GM23338 (cell line): ENCODE measurements around the gene STN1. TPM values are rescaled to one million over a fixed set of nuclear protein-coding genes. Genes with fewer than 3 reads are reported as not detected.

Source experiments
- ATAC-seq: fragments of 200-7000 bp; cut with Tn5 transposase; 3 replicates; pipeline ENCODE4 v1.9.1; 2020
- DNase-seq: peaks from one replicate; pipeline ENCODE4 v3.0.0-alpha.2; 2015; ENCODE audit warnings: low spot score
- H2AFZ ChIP-seq: fragments of 200-600 bp; sonication (generic); 2 replicates; pipeline ENCODE4 v1.8.0; 2016; ENCODE audit warnings: antibody characterized with exemption, mild to moderate bottlenecking, moderate library complexity
- H3F3A ChIP-seq: fragments of 200-600 bp; sonication (generic); replicated peaks from 2 replicates; pipeline ENCODE4 v1.8.0; 2017; ENCODE audit warnings: antibody characterized with exemption, mixed run types, low read depth
- H3K27ac ChIP-seq: fragments of 200-600 bp; sonication (generic); 2 replicates; pipeline ENCODE4 v1.6.1; 2016; ENCODE audit warnings: low read depth
- H3K27me3 ChIP-seq: fragments of 200-600 bp; sonication (generic); 2 replicates; pipeline ENCODE4 v1.8.0; 2016; ENCODE audit warnings: mild to moderate bottlenecking, mixed run types, moderate library complexity; ENCODE audit not compliant: insufficient read depth
- H3K36me3 ChIP-seq: fragments of 200-600 bp; sonication (generic); 2 replicates; pipeline ENCODE4 v1.8.0; 2016; ENCODE audit warnings: mild to moderate bottlenecking; ENCODE audit not compliant: insufficient read depth
- H3K4me1 ChIP-seq: fragments of 200-600 bp; sonication (generic); 2 replicates; pipeline ENCODE4 v1.8.0; 2016; ENCODE audit warnings: mild to moderate bottlenecking, moderate library complexity; ENCODE audit not compliant: insufficient read depth
- H3K4me2 ChIP-seq: fragments of 200-600 bp; sonication (generic); 2 replicates; pipeline ENCODE4 v1.7.1; 2017; ENCODE audit warnings: mixed run types
- H3K4me3 ChIP-seq: fragments of 200-600 bp; sonication (generic); 2 replicates; pipeline ENCODE4 v1.6.1; 2016; ENCODE audit warnings: mixed run types
- H3K79me2 ChIP-seq: fragments of 200-600 bp; sonication (generic); replicated peaks from 2 replicates; pipeline ENCODE4 v1.8.0; 2017; ENCODE audit warnings: mild to moderate bottlenecking; ENCODE audit not compliant: insufficient read depth
- H3K9me2 ChIP-seq: fragments of 200-600 bp; sonication (generic); 2 replicates; pipeline ENCODE4 v1.8.0; 2017; ENCODE audit not compliant: insufficient read depth
- H4K20me1 ChIP-seq: fragments of 200-600 bp; sonication (generic); replicated peaks from 2 replicates; pipeline ENCODE4 v1.8.0; 2017; ENCODE audit warnings: mild to moderate bottlenecking; ENCODE audit not compliant: insufficient read depth
- H3K27ac Mint-ChIP-seq: 2 replicates; pipeline ENCODE4 v1.8.0; 2020; ENCODE audit warnings: inconsistent platforms, mild to moderate bottlenecking, moderate library complexity, mixed read lengths
- H3K27me3 Mint-ChIP-seq: 3 replicates; pipeline ENCODE4 v1.8.0; 2022; ENCODE audit warnings: low read depth, mild to moderate bottlenecking, moderate library complexity, mixed read lengths, inconsistent platforms; ENCODE audit not compliant: insufficient read depth, poor library complexity
- H3K36me3 Mint-ChIP-seq: 3 replicates; pipeline ENCODE4 v1.8.0; 2021; ENCODE audit warnings: low read depth, mild to moderate bottlenecking, inconsistent platforms, moderate library complexity, mixed read lengths
- H3K4me1 Mint-ChIP-seq: 3 replicates; pipeline ENCODE4 v1.8.0; 2020; ENCODE audit warnings: mild to moderate bottlenecking, inconsistent platforms, mixed read lengths
- H3K4me3 Mint-ChIP-seq: 3 replicates; pipeline ENCODE4 v1.8.0; 2021; ENCODE audit warnings: moderate library complexity, mild to moderate bottlenecking, inconsistent platforms, mixed read lengths
- H3K9me3 Mint-ChIP-seq: 3 replicates; pipeline ENCODE4 v1.8.0; 2020; ENCODE audit warnings: moderate library complexity, mild to moderate bottlenecking, inconsistent platforms, mixed read lengths
- CREB1 ChIP-seq: fragments of 250-450 bp; sonication (Bioruptor Pico); IDR thresholded peaks from 2 replicates; pipeline ENCODE4 v1.5.0; 2020; ENCODE audit warnings: low read depth, mild to moderate bottlenecking, moderate library complexity
- CTCF ChIP-seq, 2 experiments: fragments of 200-600 bp in 1 of 2; sonication (generic) in 1 of 2; conservative IDR thresholded peaks; 2 replicates each; pipeline versions ENCODE4 v1.5.1 to v1.6.1; 2016 to 2017; ENCODE audit warnings: antibody characterized with exemption in 2 of 2, low read depth in 2 of 2, mild to moderate bottlenecking in 2 of 2, moderate library complexity in 1 of 2
- ETS1 ChIP-seq: IDR thresholded peaks from 2 replicates; pipeline ENCODE4 v1.6.1; 2016; ENCODE audit warnings: antibody characterized with exemption
- EZH2 ChIP-seq: fragments of 200-600 bp; sonication (generic); IDR thresholded peaks from one replicate; pipeline ENCODE4 v1.8.0; 2017; ENCODE audit warnings: antibody characterized with exemption, mild to moderate bottlenecking, low read depth; ENCODE audit not compliant: unreplicated experiment
- EZH2phosphoT487 ChIP-seq: fragments of 200-600 bp; sonication (generic); IDR thresholded peaks from one replicate; pipeline ENCODE4 v1.8.1; 2018; ENCODE audit warnings: antibody characterized with exemption; ENCODE audit not compliant: unreplicated experiment
- JUNB ChIP-seq: IDR thresholded peaks from one replicate; pipeline ENCODE4 v1.6.1; 2016; ENCODE audit warnings: antibody characterized with exemption; ENCODE audit not compliant: unreplicated experiment
- NANOG ChIP-seq: IDR thresholded peaks from 2 replicates; pipeline ENCODE4 v1.6.1; 2016; ENCODE audit warnings: antibody characterized with exemption, borderline replicate concordance
- POLR2AphosphoS5 ChIP-seq: IDR thresholded peaks from 2 replicates; pipeline ENCODE4 v1.6.1; 2016; ENCODE audit warnings: antibody characterized with exemption, low read depth
- REST ChIP-seq: IDR thresholded peaks from one replicate; pipeline ENCODE4 v1.6.1; 2018; ENCODE audit warnings: antibody characterized with exemption; ENCODE audit not compliant: unreplicated experiment
- STAT1 ChIP-seq: IDR thresholded peaks from one replicate; pipeline ENCODE4 v1.6.1; 2016; ENCODE audit warnings: antibody characterized with exemption; ENCODE audit not compliant: unreplicated experiment
- ZNF114 ChIP-seq: fragments of 250-450 bp; sonication (Bioruptor Pico); IDR thresholded peaks from 2 replicates; pipeline ENCODE4 v1.5.0; 2020; ENCODE audit warnings: mild to moderate bottlenecking, moderate library complexity
- ZNF331 ChIP-seq: fragments of 250-450 bp; sonication (Bioruptor Pico); IDR thresholded peaks from 2 replicates; pipeline ENCODE4 v1.5.0; 2020; ENCODE audit warnings: low read depth, mild to moderate bottlenecking, moderate library complexity
- polyA plus RNA-seq: library from polyadenylated mRNA; unstranded; fragments of >200 nt; fragmentation: Nextera tagmentation; extraction: Ambion mirVana; gene quantifications from 2 replicates; pipeline ENCODE4 v1.2.1, GENCODE V29; 2016
- total RNA-seq: library from RNA; depleted of rRNA; stranded (reverse); fragments of >200 nt; shearing (Covaris generic); gene quantifications from 2 replicates; pipeline ENCODE4 v1.2.3, GENCODE V29; 2014
- TF ChIP-seq, protein P1 (sequence below): fragments of 250-450 bp; sonication (Bioruptor Pico); IDR thresholded peaks from 2 replicates; pipeline ENCODE4 v1.5.0; 2020; ENCODE audit warnings: mild to moderate bottlenecking, moderate library complexity

STN1 gene
- total and polyA plus RNA-seq, 2 experiments from 2014 or later = 7.2 to 11.3 TPM

DNA sequence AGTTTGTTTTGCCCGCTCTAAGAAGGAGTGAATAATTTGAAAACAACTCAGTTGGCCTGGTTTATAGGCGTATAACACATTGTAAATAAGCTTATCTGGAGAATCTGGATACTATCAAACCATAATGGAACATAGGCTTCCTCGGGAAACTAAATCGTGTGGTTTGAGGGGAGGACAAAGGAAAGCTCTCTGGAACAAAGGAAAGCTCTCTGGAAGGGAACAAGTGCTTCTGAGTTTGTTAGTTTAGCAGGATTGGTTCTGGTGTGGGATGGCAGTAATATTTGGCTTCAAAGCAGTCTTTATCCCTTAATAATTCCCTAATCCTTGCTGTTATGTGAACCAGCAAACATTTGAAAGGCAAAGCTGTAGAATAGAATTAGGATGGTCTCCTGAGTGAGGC is 34.0 kb upstream of the STN1 start:
- Histone ChIP-seq H3K9me2 (no peaks in the 10 kb centered on the region), H3K36me3 (no peaks in the 10 kb centered on the region), H3K4me1 (no peaks in the 10 kb centered on the region), H3K4me2 (no peak overlapping the region), H3F3A (no peaks in the 10 kb centered on the region), H2AFZ (peak overlapping the region; percentile 75), H3K27me3 (no peaks in the 10 kb centered on the region), H3K4me3 (no peak overlapping the region), H4K20me1 (no peaks in the 10 kb centered on the region), H3K79me2 (no peaks in the 10 kb centered on the region), H3K27ac (no peak overlapping the region)
- TF ChIP-seq CREB1 (CRISPR knock-in tag) (no peak), NANOG (no peak), EZH2phosphoT487 (no peak), STAT1 (no peak), ZNF114 (CRISPR knock-in tag) (no peak), EZH2 (no peak), ETS1 (no peak), ZNF331 (no peak), POLR2AphosphoS5 (no peak), JUNB (no peak), REST (no peak), CTCF (conservative IDR thresholded peaks at IDR 0.05; ENCODE audit: low read depth in 2 of 2) (no peak)
- TF ChIP-seq, protein P1, sequence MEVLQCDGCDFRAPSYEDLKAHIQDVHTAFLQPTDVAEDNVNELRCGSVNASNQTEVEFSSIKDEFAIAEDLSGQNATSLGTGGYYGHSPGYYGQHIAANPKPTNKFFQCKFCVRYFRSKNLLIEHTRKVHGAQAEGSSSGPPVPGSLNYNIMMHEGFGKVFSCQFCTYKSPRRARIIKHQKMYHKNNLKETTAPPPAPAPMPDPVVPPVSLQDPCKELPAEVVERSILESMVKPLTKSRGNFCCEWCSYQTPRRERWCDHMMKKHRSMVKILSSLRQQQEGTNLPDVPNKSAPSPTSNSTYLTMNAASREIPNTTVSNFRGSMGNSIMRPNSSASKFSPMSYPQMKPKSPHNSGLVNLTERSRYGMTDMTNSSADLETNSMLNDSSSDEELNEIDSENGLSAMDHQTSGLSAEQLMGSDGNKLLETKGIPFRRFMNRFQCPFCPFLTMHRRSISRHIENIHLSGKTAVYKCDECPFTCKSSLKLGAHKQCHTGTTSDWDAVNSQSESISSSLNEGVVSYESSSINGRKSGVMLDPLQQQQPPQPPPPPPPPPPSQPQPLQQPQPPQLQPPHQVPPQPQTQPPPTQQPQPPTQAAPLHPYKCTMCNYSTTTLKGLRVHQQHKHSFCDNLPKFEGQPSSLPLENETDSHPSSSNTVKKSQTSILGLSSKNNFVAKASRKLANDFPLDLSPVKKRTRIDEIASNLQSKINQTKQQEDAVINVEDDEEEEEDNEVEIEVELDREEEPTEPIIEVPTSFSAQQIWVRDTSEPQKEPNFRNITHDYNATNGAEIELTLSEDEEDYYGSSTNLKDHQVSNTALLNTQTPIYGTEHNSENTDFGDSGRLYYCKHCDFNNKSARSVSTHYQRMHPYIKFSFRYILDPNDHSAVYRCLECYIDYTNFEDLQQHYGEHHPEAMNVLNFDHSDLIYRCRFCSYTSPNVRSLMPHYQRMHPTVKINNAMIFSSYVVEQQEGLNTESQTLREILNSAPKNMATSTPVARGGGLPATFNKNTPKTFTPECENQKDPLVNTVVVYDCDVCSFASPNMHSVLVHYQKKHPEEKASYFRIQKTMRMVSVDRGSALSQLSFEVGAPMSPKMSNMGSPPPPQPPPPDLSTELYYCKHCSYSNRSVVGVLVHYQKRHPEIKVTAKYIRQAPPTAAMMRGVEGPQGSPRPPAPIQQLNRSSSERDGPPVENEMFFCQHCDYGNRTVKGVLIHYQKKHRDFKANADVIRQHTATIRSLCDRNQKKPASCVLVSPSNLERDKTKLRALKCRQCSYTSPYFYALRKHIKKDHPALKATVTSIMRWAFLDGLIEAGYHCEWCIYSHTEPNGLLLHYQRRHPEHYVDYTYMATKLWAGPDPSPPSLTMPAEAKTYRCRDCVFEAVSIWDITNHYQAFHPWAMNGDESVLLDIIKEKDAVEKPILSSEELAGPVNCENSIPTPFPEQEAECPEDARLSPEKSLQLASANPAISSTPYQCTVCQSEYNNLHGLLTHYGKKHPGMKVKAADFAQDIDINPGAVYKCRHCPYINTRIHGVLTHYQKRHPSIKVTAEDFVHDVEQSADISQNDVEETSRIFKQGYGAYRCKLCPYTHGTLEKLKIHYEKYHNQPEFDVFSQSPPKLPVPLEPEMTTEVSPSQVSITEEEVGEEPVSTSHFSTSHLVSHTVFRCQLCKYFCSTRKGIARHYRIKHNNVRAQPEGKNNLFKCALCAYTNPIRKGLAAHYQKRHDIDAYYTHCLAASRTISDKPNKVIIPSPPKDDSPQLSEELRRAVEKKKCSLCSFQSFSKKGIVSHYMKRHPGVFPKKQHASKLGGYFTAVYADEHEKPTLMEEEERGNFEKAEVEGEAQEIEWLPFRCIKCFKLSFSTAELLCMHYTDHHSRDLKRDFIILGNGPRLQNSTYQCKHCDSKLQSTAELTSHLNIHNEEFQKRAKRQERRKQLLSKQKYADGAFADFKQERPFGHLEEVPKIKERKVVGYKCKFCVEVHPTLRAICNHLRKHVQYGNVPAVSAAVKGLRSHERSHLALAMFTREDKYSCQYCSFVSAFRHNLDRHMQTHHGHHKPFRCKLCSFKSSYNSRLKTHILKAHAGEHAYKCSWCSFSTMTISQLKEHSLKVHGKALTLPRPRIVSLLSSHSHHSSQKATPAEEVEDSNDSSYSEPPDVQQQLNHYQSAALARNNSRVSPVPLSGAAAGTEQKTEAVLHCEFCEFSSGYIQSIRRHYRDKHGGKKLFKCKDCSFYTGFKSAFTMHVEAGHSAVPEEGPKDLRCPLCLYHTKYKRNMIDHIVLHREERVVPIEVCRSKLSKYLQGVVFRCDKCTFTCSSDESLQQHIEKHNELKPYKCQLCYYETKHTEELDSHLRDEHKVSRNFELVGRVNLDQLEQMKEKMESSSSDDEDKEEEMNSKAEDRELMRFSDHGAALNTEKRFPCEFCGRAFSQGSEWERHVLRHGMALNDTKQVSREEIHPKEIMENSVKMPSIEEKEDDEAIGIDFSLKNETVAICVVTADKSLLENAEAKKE (CRISPR knock-in tag) = no peak
- no peak for ATAC-seq
- no peak for DNase-seq
- no peak overlapping the region for H3K27ac Mint-ChIP-seq
- H3K36me3 Mint-ChIP-seq = no peaks in the 10 kb centered on the region
- no peaks in the 10 kb centered on the region for H3K9me3 Mint-ChIP-seq
- no peak overlapping the region for H3K4me3 Mint-ChIP-seq
- H3K4me1 Mint-ChIP-seq = peaks cover 6% of the 10 kb centered on the region; the same call in 2 of the 3 replicates
- H3K27me3 Mint-ChIP-seq = no peaks in the 10 kb centered on the region
